ENCODE measurements around the gene FBLIM1.

GRCh38 chr1:15751717-15752116 lies 6.9 kb upstream of the FBLIM1 start:
- TF ChIP-seq, protein P1, sequence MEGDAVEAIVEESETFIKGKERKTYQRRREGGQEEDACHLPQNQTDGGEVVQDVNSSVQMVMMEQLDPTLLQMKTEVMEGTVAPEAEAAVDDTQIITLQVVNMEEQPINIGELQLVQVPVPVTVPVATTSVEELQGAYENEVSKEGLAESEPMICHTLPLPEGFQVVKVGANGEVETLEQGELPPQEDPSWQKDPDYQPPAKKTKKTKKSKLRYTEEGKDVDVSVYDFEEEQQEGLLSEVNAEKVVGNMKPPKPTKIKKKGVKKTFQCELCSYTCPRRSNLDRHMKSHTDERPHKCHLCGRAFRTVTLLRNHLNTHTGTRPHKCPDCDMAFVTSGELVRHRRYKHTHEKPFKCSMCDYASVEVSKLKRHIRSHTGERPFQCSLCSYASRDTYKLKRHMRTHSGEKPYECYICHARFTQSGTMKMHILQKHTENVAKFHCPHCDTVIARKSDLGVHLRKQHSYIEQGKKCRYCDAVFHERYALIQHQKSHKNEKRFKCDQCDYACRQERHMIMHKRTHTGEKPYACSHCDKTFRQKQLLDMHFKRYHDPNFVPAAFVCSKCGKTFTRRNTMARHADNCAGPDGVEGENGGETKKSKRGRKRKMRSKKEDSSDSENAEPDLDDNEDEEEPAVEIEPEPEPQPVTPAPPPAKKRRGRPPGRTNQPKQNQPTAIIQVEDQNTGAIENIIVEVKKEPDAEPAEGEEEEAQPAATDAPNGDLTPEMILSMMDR (IDR thresholded peaks at IDR 0.05), result no peak
- TF ChIP-seq CREM (CRISPR knock-in tag; IDR thresholded peaks at IDR 0.05), result no peak
- TF ChIP-seq SMAD3 (CRISPR knock-in tag; IDR thresholded peaks at IDR 0.05; ENCODE audit: borderline replicate concordance), result no peak
- TF ChIP-seq FOXP1 (CRISPR knock-in tag; IDR thresholded peaks at IDR 0.05; ENCODE audit: borderline replicate concordance), result no peak
- TF ChIP-seq, protein P2, sequence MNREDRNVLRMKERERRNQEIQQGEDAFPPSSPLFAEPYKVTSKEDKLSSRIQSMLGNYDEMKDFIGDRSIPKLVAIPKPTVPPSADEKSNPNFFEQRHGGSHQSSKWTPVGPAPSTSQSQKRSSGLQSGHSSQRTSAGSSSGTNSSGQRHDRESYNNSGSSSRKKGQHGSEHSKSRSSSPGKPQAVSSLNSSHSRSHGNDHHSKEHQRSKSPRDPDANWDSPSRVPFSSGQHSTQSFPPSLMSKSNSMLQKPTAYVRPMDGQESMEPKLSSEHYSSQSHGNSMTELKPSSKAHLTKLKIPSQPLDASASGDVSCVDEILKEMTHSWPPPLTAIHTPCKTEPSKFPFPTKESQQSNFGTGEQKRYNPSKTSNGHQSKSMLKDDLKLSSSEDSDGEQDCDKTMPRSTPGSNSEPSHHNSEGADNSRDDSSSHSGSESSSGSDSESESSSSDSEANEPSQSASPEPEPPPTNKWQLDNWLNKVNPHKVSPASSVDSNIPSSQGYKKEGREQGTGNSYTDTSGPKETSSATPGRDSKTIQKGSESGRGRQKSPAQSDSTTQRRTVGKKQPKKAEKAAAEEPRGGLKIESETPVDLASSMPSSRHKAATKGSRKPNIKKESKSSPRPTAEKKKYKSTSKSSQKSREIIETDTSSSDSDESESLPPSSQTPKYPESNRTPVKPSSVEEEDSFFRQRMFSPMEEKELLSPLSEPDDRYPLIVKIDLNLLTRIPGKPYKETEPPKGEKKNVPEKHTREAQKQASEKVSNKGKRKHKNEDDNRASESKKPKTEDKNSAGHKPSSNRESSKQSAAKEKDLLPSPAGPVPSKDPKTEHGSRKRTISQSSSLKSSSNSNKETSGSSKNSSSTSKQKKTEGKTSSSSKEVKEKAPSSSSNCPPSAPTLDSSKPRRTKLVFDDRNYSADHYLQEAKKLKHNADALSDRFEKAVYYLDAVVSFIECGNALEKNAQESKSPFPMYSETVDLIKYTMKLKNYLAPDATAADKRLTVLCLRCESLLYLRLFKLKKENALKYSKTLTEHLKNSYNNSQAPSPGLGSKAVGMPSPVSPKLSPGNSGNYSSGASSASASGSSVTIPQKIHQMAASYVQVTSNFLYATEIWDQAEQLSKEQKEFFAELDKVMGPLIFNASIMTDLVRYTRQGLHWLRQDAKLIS (CRISPR knock-in tag; IDR thresholded peaks at IDR 0.05; ENCODE audit: borderline replicate concordance), result no peak
- TF ChIP-seq, protein P3, sequence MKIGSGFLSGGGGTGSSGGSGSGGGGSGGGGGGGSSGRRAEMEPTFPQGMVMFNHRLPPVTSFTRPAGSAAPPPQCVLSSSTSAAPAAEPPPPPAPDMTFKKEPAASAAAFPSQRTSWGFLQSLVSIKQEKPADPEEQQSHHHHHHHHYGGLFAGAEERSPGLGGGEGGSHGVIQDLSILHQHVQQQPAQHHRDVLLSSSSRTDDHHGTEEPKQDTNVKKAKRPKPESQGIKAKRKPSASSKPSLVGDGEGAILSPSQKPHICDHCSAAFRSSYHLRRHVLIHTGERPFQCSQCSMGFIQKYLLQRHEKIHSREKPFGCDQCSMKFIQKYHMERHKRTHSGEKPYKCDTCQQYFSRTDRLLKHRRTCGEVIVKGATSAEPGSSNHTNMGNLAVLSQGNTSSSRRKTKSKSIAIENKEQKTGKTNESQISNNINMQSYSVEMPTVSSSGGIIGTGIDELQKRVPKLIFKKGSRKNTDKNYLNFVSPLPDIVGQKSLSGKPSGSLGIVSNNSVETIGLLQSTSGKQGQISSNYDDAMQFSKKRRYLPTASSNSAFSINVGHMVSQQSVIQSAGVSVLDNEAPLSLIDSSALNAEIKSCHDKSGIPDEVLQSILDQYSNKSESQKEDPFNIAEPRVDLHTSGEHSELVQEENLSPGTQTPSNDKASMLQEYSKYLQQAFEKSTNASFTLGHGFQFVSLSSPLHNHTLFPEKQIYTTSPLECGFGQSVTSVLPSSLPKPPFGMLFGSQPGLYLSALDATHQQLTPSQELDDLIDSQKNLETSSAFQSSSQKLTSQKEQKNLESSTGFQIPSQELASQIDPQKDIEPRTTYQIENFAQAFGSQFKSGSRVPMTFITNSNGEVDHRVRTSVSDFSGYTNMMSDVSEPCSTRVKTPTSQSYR (CRISPR knock-in tag; IDR thresholded peaks at IDR 0.05), result no peak
- TF ChIP-seq CREB1 (CRISPR knock-in tag; IDR thresholded peaks at IDR 0.05), result no peak
- TF ChIP-seq, protein P4, sequence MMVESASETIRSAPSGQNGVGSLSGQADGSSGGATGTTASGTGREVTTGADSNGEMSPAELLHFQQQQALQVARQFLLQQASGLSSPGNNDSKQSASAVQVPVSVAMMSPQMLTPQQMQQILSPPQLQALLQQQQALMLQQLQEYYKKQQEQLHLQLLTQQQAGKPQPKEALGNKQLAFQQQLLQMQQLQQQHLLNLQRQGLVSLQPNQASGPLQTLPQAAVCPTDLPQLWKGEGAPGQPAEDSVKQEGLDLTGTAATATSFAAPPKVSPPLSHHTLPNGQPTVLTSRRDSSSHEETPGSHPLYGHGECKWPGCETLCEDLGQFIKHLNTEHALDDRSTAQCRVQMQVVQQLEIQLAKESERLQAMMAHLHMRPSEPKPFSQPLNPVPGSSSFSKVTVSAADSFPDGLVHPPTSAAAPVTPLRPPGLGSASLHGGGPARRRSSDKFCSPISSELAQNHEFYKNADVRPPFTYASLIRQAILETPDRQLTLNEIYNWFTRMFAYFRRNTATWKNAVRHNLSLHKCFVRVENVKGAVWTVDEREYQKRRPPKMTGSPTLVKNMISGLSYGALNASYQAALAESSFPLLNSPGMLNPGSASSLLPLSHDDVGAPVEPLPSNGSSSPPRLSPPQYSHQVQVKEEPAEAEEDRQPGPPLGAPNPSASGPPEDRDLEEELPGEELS (CRISPR knock-in tag; IDR thresholded peaks at IDR 0.05), result no peak
- TF ChIP-seq PREB (CRISPR knock-in tag; IDR thresholded peaks at IDR 0.05; ENCODE audit: borderline replicate concordance), result no peak

Data from WTC11 (cell line).